PC-3 (cell line): ENCODE results near the gene ZNF778. TPM values are rescaled to one million over a fixed set of nuclear protein-coding genes. Genes with fewer than 3 reads are reported as not detected.

Experiments
- ATAC-seq: fragments of 200-7000 bp; cut with Tn5 transposase; 2 replicates; pipeline ENCODE4 v1.9.1; 2020; ENCODE audit warnings: mild to moderate bottlenecking, moderate library complexity
- BruUV-seq: library from RNA; stranded (reverse); fragments of 400-500 nt; replicated peaks from 2 replicates; lab custom pipeline; 2021; lab: Mats Ljungman, UMichigan
- CTCF ChIA-PET: fragments of 300-600 bp; sonication (Branson Sonifier 250); formaldehyde crosslinking; loops from one replicate; lab custom pipeline; 2022; ENCODE audit warnings: antibody characterized with exemption; lab: Charles Lee
- POLR2A ChIA-PET: fragments of 300-600 bp; sonication (Branson Sonifier 250); formaldehyde crosslinking; loops from one replicate; lab custom pipeline; 2022; ENCODE audit warnings: antibody characterized with exemption; ENCODE audit not compliant: unreplicated experiment; lab: Charles Lee
- DNase-seq: peaks from one replicate; pipeline ENCODE4 v3.0.0-alpha.2; 2015
- H2AFZ ChIP-seq: fragments of 300-600 bp; sonication (generic); 2 replicates; pipeline ENCODE4 v1.6.0; 2016; ENCODE audit warnings: antibody characterized with exemption, low read length
- H3F3A ChIP-seq: fragments of 300-600 bp; sonication (generic); one replicate; pipeline ENCODE4 v1.6.0; 2017; ENCODE audit warnings: antibody characterized with exemption, low read length, control low read depth, mild to moderate bottlenecking; ENCODE audit not compliant: unreplicated experiment
- H3K27ac ChIP-seq: fragments of 300-600 bp; sonication (generic); 2 replicates; pipeline ENCODE4 v1.5.1; 2016; ENCODE audit warnings: mild to moderate bottlenecking, low read length
- H3K27me3 ChIP-seq: fragments of 300-600 bp; sonication (generic); 2 replicates; pipeline ENCODE4 v1.6.1; 2016; ENCODE audit warnings: low read length, mixed read lengths
- H3K36me3 ChIP-seq: fragments of 300-600 bp; sonication (generic); 2 replicates; pipeline ENCODE4 v1.6.1; 2016; ENCODE audit warnings: low read depth, mixed run types, low read length, mixed read lengths
- H3K4me1 ChIP-seq: fragments of 300-600 bp; sonication (generic); 2 replicates; pipeline ENCODE4 v1.5.1; 2016; ENCODE audit warnings: low read length; ENCODE audit not compliant: insufficient read depth
- H3K4me2 ChIP-seq: fragments of 300-600 bp; sonication (generic); 2 replicates; pipeline ENCODE4 v1.6.0; 2016; ENCODE audit warnings: low read length
- H3K4me3 ChIP-seq: fragments of 300-600 bp; sonication (generic); 2 replicates; pipeline ENCODE4 v1.5.1; 2016; ENCODE audit warnings: mild to moderate bottlenecking, low read length, mixed read lengths
- H3K79me2 ChIP-seq: fragments of 300-600 bp; sonication (generic); 2 replicates; pipeline ENCODE4 v1.6.1; 2017; ENCODE audit warnings: low read length, mixed read lengths
- H3K9ac ChIP-seq: fragments of 300-600 bp; sonication (generic); 2 replicates; pipeline ENCODE4 v1.6.0; 2016; ENCODE audit warnings: mild to moderate bottlenecking, low read length
- H3K9me2 ChIP-seq: fragments of 300-600 bp; sonication (generic); replicated peaks from 2 replicates; pipeline ENCODE4 v1.6.1; 2016; ENCODE audit warnings: mixed run types, low read length, mixed read lengths
- H3K9me3 ChIP-seq: fragments of 300-600 bp; sonication (generic); 2 replicates; pipeline ENCODE4 v1.6.1; 2016; ENCODE audit warnings: low read length, mixed read lengths
- H4K20me1 ChIP-seq: fragments of 300-600 bp; sonication (generic); 2 replicates; pipeline ENCODE4 v1.6.1; 2016; ENCODE audit warnings: low read length, mixed read lengths
- EZH2 ChIP-seq: fragments of 300-600 bp; sonication (generic); IDR thresholded peaks from one replicate; pipeline ENCODE4 v1.6.1; 2017; ENCODE audit warnings: antibody characterized with exemption, mild to moderate bottlenecking, low read length; ENCODE audit not compliant: unreplicated experiment
- EZH2phosphoT487 ChIP-seq: fragments of 300-600 bp; sonication (generic); IDR thresholded peaks from 2 replicates; pipeline ENCODE4 v1.6.1; 2018; ENCODE audit warnings: mild to moderate bottlenecking, antibody characterized with exemption, low read length, borderline replicate concordance
- intact Hi-C: fragments of 100-400 bp; cut with micrococcal nuclease; formaldehyde crosslinking; loops from 2 replicates; pipeline ENCODE4 v1.9.0; 2023
- total RNA-seq: library from RNA; depleted of rRNA; stranded (reverse); fragments of >200 nt; gene quantifications from 2 replicates; pipeline ENCODE4 v1.2.3, GENCODE V29; 2014
- TF ChIP-seq, protein P1 (sequence below): fragments of 300-600 bp; sonication (generic); conservative IDR thresholded peaks from 2 replicates; pipeline ENCODE4 v1.5.1; 2017; ENCODE audit warnings: antibody characterized with exemption, low read depth, mild to moderate bottlenecking, low read length

The ZNF778 gene
- total RNA-seq, 1 experiment from 2014 or later = 15.3 TPM

DNA sequence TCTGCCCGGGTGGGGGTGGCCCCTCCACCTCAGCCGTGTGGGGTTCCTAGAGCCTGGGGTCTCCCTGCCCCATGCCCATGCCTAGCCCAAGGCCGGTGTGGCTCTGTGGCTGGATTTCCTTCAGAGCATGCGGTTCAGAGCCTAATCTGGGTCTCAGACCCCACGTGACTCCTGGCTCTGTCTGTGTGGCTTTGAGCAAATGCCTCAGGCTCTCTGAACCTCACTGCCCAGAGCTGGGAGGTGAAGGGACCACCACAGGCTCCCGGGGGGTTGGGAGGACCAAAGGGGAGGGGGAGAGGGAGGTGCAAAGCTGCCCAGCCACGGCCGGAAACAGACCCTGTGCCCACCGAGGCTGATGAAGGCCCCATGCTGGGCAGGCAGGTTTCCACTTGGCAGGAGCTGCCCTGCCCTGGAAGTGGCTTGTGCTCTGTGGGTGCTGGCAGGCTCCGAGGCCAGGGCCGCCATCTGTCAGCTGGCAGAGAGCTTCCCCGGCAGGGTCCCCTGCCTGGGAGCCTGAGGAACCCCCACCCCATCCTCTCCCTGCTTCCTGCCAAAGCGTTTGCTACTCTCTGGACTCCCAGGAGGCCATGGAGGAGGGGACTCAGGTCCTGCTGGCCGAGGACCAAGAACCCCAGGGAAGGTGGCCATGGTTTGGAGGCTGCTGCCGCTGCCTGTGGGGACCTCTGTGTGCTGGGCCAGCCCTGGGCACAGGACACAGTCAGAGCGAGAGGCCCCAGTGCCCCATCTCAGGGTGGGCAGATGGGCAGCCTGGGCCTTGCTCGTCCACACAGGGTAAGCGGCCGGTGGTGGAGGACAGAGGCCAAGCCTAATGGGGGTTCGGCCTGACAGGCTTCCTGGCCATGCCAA, 42.0 kb upstream of the ZNF778 start:
- no peak for ATAC-seq
- Histone ChIP-seq H3K4me2 (no peak overlapping the region), H3K4me3 (no peak overlapping the region), H3K9ac (no peak overlapping the region), H3K79me2 (no peaks in the 10 kb centered on the region), H4K20me1 (no peaks in the 10 kb centered on the region), H3F3A (no peaks in the 10 kb centered on the region), H3K27ac (no peak overlapping the region), H2AFZ (no peak overlapping the region), H3K36me3 (no peaks in the 10 kb centered on the region), H3K9me3 (no peaks in the 10 kb centered on the region), H3K4me1 (peaks cover 9% of the 10 kb centered on the region; the same call in 1 of the 2 replicates), H3K9me2 (no peaks in the 10 kb centered on the region), H3K27me3 (no peaks in the 10 kb centered on the region)
- TF ChIP-seq, protein P1, sequence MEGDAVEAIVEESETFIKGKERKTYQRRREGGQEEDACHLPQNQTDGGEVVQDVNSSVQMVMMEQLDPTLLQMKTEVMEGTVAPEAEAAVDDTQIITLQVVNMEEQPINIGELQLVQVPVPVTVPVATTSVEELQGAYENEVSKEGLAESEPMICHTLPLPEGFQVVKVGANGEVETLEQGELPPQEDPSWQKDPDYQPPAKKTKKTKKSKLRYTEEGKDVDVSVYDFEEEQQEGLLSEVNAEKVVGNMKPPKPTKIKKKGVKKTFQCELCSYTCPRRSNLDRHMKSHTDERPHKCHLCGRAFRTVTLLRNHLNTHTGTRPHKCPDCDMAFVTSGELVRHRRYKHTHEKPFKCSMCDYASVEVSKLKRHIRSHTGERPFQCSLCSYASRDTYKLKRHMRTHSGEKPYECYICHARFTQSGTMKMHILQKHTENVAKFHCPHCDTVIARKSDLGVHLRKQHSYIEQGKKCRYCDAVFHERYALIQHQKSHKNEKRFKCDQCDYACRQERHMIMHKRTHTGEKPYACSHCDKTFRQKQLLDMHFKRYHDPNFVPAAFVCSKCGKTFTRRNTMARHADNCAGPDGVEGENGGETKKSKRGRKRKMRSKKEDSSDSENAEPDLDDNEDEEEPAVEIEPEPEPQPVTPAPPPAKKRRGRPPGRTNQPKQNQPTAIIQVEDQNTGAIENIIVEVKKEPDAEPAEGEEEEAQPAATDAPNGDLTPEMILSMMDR = no peak
- TF ChIP-seq EZH2phosphoT487 = no peak
- no peak for TF ChIP-seq EZH2
- no TSS peak for BruUV-seq
- ChIA-PET CTCF (no interaction called here), POLR2A (no interaction called here)
- intact Hi-C loops = no loop called here
- no peak for DNase-seq

DNA sequence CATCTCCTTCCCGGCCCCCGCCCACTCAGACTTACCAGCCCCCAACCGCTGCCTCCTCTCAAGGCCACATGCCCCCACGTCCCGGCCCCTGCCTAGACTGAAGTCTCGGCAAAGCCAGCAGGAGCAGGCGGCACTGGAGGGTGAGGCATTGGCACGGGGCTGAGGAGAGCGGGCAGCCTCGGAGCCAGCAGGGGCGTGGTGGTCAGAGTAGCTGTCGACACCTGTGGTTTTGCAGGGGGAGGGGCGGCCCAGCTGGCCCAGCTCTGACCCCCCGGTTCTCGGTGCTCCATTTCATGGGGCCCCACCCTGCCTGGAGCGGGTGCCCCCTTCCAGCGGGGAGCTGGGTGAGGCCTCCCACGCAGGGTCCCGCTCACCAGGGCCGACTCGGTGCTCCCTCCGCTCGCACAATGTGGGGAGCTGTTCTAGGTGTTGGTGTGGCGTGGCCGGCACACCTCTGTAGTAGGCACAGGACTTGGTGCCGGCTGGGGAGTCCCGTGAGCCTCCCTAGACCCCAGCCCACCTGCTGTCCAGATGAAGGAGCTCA, 41.3 kb upstream of the ZNF778 start:
- Histone ChIP-seq H3K36me3 (no peaks in the 10 kb centered on the region), H3K79me2 (no peaks in the 10 kb centered on the region), H3K9me2 (no peaks in the 10 kb centered on the region), H4K20me1 (no peaks in the 10 kb centered on the region), H3K27ac (no peak overlapping the region), H3K4me2 (no peak overlapping the region), H3K9ac (no peak overlapping the region), H3K9me3 (no peaks in the 10 kb centered on the region), H3K27me3 (no peaks in the 10 kb centered on the region), H3K4me1 (peaks cover 4% of the 10 kb centered on the region; the same call in 1 of the 2 replicates), H3F3A (no peaks in the 10 kb centered on the region), H3K4me3 (no peak overlapping the region), H2AFZ (no peak overlapping the region)
- intact Hi-C loops = no loop called here
- ChIA-PET CTCF (no interaction called here), POLR2A (no interaction called here)
- no peak for DNase-seq
- BruUV-seq = no TSS peak
- TF ChIP-seq EZH2phosphoT487 (no peak), EZH2 (no peak)
- TF ChIP-seq, protein P1 = no peak
- no peak for ATAC-seq

DNA sequence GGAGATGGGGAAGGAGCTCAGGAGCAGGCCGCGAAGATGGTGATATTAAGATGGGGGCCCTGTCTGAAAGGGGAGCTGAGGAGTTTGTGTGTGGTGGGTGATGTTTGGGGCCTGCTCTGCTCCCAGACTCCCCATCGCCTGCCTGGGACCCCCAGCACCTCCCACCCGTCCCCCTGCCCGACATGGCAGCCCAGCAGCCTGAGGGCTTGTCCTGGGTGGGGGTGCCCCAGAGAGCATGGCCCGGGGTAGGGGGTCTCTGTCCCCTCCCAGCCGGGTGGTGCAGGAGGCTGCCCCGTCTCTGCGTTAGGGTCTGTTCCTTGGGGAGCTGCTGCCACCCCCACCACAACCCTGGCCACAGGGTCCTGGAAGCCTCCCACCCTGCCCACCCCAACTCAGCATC, 40.8 kb upstream of the ZNF778 start:
- Histone ChIP-seq H3K79me2 (no peaks in the 10 kb centered on the region), H3K27ac (no peak overlapping the region), H3K36me3 (no peaks in the 10 kb centered on the region), H3K27me3 (no peaks in the 10 kb centered on the region), H3K4me2 (no peak overlapping the region), H4K20me1 (no peaks in the 10 kb centered on the region), H3K9me3 (no peaks in the 10 kb centered on the region), H3K9me2 (no peaks in the 10 kb centered on the region), H3K9ac (no peak overlapping the region), H3K4me1 (peaks cover 3% of the 10 kb centered on the region; the same call in 1 of the 2 replicates), H3F3A (no peaks in the 10 kb centered on the region), H3K4me3 (no peak overlapping the region), H2AFZ (no peak overlapping the region)
- no peak for DNase-seq
- no peak for ATAC-seq
- POLR2A ChIA-PET = no interaction called here
- BruUV-seq = no TSS peak
- CTCF ChIA-PET = no interaction called here
- intact Hi-C loops = no loop called here
- TF ChIP-seq, protein P1 = no peak
- TF ChIP-seq EZH2 (no peak), EZH2phosphoT487 (no peak)
